Suppressor macrophage treated with lipopolysaccharide for 1 hour (primary cell): ENCODE results near the gene TSLP.

ENCODE experiments used
- DNase-seq, 3 donors: peaks; one replicate each; pipeline ENCODE4 v3.0.0-alpha.2; 2020 to 2022

The TSLP gene

DNA sequence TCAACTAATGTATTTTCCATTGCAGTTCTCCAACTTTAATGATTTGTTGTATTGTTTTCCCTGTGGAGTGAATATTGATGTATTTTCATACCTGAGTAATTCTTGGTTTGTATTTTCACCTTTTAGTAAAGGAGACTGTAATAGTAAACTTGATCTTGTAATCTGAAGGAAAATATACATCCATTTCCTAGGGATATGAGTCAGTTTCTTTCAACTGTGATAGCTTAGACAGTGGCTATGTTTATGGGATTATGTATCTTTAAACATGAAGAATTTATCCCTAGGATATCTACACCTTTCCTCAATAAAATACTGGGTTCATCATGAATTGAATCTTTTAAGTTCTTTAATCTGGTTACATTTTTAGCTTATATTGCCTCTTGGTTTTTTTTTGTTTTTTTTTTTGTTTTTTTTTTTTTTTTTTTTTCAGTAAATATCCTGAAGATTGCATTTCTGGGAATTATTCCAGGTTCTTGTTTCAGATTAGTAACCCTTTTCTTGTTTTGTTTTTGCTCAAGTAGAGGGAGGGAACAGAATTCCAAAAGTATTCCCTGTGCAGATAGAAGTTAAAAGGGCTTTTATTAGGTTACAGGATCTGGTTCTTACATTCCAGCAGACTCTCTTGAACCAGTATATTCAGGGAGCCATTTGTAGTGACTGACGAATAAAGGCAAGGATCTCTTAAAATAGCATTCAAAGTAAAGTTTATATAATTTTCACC, 27.7 kb downstream of the TSLP start:
- DNase-seq = no peak

GRCh38 chr5:111106320-111106948, 34.9 kb downstream of the TSLP start:
- DNase-seq = no peak

DNA sequence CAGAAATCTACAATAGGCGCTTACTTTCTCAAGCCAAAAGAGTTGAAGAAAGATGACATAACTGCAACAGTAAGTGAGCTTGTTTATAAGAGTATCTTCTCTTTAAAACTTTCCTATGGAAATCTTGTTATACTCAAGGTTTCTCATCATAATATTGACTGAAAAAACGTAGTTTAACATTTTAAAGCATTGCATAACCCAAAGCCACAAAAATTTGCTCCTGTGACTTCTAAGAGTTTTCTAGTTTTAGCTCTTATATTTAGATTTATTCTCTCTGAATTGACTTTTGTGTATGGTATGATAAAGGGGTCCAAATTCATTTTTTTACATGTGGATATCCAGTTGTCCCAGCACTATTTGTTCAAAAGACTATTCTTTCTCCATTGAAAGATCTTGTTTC, 35.9 kb downstream of the TSLP start:
- no peak for DNase-seq

- DNase-seq = no peak
These were observed 40.4 kb downstream of the TSLP start for GRCh38 chr5:111111956-111112355.

DNA sequence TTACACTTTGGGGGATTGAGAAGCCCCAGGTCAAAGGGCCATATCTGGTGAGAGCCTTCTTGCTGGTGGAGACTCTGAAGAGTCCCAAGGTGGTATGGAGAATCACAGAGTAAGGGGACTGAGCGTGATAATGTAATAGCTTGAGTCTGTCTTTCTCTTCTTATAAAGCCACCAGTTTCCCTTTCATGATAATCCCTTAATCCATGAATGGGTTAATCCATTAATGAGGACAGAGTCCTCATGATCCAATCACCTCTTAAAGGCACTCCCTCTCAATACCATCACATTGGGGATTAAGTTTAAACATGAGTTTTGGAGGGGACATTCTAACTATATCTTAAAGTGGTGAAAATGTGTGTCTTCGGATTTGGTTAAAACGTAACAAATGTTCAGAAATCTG, 42.2 kb downstream of the TSLP start:
- no peak for DNase-seq

DNA sequence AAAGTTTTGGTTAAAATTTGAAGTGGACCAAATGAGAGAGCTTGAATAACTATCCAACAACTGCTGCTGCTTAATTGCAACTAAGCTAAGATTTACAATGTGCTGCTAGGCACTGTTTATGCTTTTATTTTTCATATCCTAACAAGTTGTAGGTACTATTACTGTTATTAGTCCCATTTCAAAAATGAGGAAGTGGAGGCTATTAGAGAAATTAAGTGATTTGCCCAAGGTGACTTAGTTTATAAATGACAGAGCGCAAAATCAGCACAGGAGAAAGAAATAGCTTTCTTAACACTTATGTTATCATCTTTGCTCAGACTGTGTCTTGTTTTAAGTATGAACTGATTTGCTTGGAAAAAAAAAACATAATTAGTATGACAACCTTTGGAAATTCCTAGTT, 43.7 kb downstream of the TSLP start:
- DNase-seq = peak in 1 of 3 donors; percentile 25

GRCh38 chr5:111116550-111116949, 45.0 kb downstream of the TSLP start:
- DNase-seq = peak; percentile 71 to 89 (median 88)

DNA sequence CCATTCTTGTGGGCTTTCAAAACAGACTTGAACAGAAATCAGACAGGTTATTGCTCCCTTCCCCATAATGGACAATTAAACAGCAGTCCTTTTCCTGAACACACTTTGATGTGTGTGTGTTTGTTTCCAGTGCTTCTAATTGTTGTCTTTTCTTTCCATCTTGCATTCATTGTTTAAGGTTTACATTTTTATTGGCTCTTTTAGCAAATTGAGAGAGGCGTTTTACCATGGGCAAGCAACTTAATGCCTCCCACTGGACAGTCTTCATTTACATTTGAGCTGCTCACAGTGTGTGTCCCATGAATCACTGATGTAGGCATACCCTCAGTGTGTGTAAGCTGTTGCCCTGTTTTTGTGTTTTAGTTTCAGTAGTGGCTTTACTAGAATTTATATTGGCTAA, 45.6 kb downstream of the TSLP start:
- DNase-seq = no peak

GRCh38 chr5:111119221-111119620, 47.7 kb downstream of the TSLP start:
- DNase-seq = no peak

- no peak for DNase-seq
These were observed 48.3 kb downstream of the TSLP start for GRCh38 chr5:111119856-111120255.

DNA sequence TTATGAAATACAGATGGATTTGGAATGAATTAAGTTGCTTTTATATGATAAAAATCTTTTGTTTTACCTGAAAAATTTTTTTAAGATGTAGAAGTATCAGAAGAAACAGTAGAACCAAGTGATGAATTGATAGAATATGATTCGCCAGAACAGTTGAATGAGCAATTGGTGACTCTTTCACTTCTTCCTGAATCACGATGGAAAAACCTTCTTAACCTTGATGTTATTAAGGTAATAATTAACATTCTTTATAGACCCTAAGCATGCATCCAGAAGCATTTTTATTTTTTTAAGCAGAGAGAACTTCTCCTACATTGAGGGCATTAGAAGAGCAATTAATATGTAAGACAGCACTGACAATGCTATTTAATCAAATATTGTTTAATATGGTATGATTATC, 49.4 kb downstream of the TSLP start:
- DNase-seq = no peak

DNA sequence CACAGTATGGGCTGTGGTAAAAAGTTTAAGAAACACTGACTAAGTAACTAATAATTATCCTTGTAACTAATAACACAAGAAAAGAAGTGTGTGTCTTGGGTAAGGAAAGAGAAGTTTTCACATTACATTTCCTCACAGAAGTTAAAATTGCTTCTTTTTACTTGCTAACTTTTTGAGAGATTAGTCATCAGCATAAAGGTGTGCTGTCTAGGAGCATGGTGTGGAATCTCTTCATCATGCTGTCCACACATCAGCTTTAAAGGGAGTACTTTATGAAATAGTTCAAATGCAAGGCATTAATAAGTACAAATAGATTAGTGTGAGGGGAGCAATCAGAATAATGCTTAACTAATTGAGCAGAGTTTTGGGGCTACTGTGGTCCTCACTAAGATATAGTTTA, 50.4 kb downstream of the TSLP start:
- DNase-seq = no peak

DNA sequence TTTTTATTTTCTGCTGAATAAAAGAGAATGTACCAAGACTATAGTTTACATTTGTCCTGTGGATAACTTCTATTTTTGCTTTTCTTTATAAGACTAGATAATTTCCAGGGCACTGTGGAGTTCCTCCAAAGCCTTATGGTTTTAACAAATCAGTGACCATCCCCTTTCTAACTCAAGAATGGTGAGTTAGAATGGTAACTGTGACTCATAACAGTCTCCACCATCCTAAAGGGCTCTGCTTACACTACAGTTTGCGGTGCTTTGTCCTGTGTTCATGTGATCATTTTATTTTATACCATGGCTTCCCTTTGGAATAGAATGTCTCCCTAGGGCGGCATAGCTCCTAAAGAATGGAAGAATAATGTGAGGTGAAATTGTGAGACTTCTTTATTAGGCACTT, 50.9 kb downstream of the TSLP start:
- DNase-seq = no peak

GRCh38 chr5:111124793-111125192, 53.3 kb downstream of the TSLP start:
- DNase-seq = no peak

DNA sequence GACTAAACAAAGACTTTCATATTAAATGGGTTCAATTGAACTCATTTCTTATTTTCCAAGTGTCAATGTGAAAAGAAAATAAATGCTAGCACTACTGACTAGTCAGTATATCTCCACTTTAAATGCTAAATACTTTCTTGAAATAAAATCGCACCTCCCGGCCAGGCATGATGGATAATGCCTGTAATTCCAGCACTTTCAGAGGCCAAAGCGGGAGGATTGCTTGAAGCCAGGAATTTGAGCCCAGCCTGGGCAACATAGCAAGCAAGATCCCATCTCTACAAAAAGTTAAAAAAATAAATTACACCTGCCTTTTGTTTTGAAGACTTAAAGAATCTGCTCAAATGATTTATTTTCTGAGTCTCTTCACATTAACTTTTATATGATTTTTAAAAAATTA, 55.4 kb downstream of the TSLP start:
- no peak for DNase-seq
